ENCODE measurements around the gene CD53. TPM values are rescaled to one million over a fixed set of nuclear protein-coding genes. Genes with fewer than 3 reads are reported as not detected.

The CD53 gene
- total RNA-seq, 1 experiment from 2014 or later = not detected

DNA sequence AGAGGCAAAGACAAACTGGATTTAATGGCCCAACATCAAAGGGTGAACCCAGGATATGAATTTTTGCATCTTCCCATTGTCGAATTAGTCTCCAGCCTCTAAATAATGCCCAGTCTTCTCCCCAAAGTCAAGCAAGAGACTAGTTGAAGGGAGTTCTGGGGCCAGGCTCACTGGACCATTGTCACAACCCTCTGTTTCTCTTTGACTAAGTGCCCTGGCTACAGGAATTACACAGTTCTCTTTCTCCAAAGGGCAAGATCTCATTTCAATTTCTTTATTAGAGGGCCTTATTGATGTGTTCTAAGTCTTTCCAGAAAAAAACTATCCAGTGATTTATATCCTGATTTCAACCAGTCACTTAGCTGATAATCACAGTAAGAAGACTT, 26.5 kb downstream of the CD53 start:
- H3K36me3 Mint-ChIP-seq (ENCODE audit: insufficient read depth, unreplicated experiment) = no peaks in the 10 kb centered on the region
- H3K4me3 Mint-ChIP-seq (ENCODE audit: low read depth, unreplicated experiment) = no peak overlapping the region
- no TSS peak for BruUV-seq (replicated peaks)
- no peak for DNase-seq
- H3K27ac Mint-ChIP-seq (ENCODE audit: unreplicated experiment) = no peak overlapping the region
- intact Hi-C loops (cut with micrococcal nuclease; ENCODE audit: unreplicated experiment) = no loop called here
- CTCF ChIA-PET = no interaction called here
- no peak for TF ChIP-seq CTCF (IDR thresholded peaks at IDR 0.05; ENCODE audit: unreplicated experiment)
- no peaks in the 10 kb centered on the region for H3K4me1 Mint-ChIP-seq (ENCODE audit: low read depth, unreplicated experiment)
- peaks cover 31% of the 10 kb centered on the region for H3K27me3 Mint-ChIP-seq (ENCODE audit: unreplicated experiment)
- H3K9me3 Mint-ChIP-seq (ENCODE audit: low read depth, unreplicated experiment) = no peaks in the 10 kb centered on the region

GRCh38 chr1:110902820-110903463, 30.0 kb downstream of the CD53 start:
- no peak for DNase-seq
- CTCF ChIA-PET = no interaction called here
- Mint-ChIP-seq H3K36me3 (ENCODE audit: insufficient read depth, unreplicated experiment) (no peaks in the 10 kb centered on the region), H3K27ac (ENCODE audit: unreplicated experiment) (no peak overlapping the region), H3K9me3 (ENCODE audit: low read depth, unreplicated experiment) (no peaks in the 10 kb centered on the region), H3K4me1 (ENCODE audit: low read depth, unreplicated experiment) (no peaks in the 10 kb centered on the region), H3K4me3 (ENCODE audit: low read depth, unreplicated experiment) (no peak overlapping the region), H3K27me3 (ENCODE audit: unreplicated experiment) (peaks cover 20% of the 10 kb centered on the region)
- intact Hi-C loops (cut with micrococcal nuclease; ENCODE audit: unreplicated experiment) = no loop called here
- TF ChIP-seq CTCF (IDR thresholded peaks at IDR 0.05; ENCODE audit: unreplicated experiment) = no peak
- no TSS peak for BruUV-seq (replicated peaks)

DNA sequence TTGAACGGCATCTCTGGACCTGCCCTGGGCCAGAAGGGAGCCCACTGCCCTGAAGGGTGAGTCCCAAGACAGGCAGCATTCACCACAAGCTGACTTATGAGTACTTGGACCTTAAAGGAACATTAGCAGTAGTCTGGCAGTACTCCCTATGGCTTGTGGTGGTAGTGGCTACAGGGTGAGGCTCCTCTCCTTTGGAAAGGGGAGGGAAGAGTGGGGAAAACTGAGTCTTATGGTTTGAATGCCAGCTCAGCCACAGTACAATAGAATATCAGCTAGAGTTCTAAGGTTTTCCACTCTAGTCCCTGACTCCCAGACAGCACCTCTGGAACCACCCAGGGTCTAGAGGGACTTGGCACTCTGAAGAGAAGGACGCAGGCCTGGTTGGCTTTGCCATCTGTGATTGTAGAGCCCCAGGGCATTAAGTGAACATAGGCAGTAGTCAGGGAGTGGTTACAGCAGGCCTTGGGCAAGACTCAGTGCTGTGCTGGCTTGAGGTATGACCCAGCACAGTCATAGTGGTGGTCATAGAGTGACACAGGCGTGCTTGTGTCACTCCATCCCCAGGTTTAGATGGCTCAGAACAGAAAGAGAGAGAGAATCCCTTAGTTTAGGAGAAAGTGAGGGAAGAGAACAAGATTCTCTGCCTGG, 31.0 kb downstream of the CD53 start:
- BruUV-seq (replicated peaks) = no TSS peak
- H3K4me3 Mint-ChIP-seq (ENCODE audit: low read depth, unreplicated experiment) = no peak overlapping the region
- intact Hi-C loops (cut with micrococcal nuclease; ENCODE audit: unreplicated experiment) = no loop called here
- no peaks in the 10 kb centered on the region for H3K36me3 Mint-ChIP-seq (ENCODE audit: insufficient read depth, unreplicated experiment)
- H3K27ac Mint-ChIP-seq (ENCODE audit: unreplicated experiment) = no peak overlapping the region
- H3K9me3 Mint-ChIP-seq (ENCODE audit: low read depth, unreplicated experiment) = no peaks in the 10 kb centered on the region
- DNase-seq = no peak
- peaks cover 16% of the 10 kb centered on the region for H3K27me3 Mint-ChIP-seq (ENCODE audit: unreplicated experiment)
- CTCF ChIA-PET = interaction anchor here (0.7 kb wide), 1 partner anchor 10 kb away, joined by 3 read pairs; no protein-coding TSS in a partner anchor
- TF ChIP-seq CTCF (IDR thresholded peaks at IDR 0.05; ENCODE audit: unreplicated experiment) = no peak
- H3K4me1 Mint-ChIP-seq (ENCODE audit: low read depth, unreplicated experiment) = no peaks in the 10 kb centered on the region

GRCh38 chr1:110912784-110913183, 39.8 kb downstream of the CD53 start:
- Mint-ChIP-seq H3K4me1 (ENCODE audit: low read depth, unreplicated experiment) (no peaks in the 10 kb centered on the region), H3K4me3 (ENCODE audit: low read depth, unreplicated experiment) (no peak overlapping the region), H3K27me3 (ENCODE audit: unreplicated experiment) (peaks cover 12% of the 10 kb centered on the region), H3K27ac (ENCODE audit: unreplicated experiment) (no peak overlapping the region), H3K36me3 (ENCODE audit: insufficient read depth, unreplicated experiment) (peaks cover 5% of the 10 kb centered on the region), H3K9me3 (ENCODE audit: low read depth, unreplicated experiment) (no peaks in the 10 kb centered on the region)
- DNase-seq = no peak
- BruUV-seq (replicated peaks) = no TSS peak
- intact Hi-C loops (cut with micrococcal nuclease; ENCODE audit: unreplicated experiment) = no loop called here
- no peak for TF ChIP-seq CTCF (IDR thresholded peaks at IDR 0.05; ENCODE audit: unreplicated experiment)
- CTCF ChIA-PET = no interaction called here

All from Calu3 (cell line).